D721Med (cell line): ENCODE data around the gene PAWR.

Experiments
- DNase-seq: peaks from one replicate; pipeline ENCODE4 v3.0.0; 2011; ENCODE audit warnings: low spot score; ENCODE audit not compliant: insufficient read length
- FAIRE-seq: peaks from 2 replicates; lab custom pipeline; 2011; peaks lifted over from hg19 to GRCh38; lab: Jason Lieb, UNC
- CTCF ChIP-seq: IDR thresholded peaks from 2 replicates; pipeline ENCODE4 v1.5.1; 2012; ENCODE audit warnings: mild to moderate bottlenecking, control low read depth; ENCODE audit not compliant: insufficient read depth; ENCODE audit errors: missing control alignments

PAWR gene

GRCh38 chr12:79596719-79597350 lies 93.9 kb downstream of the PAWR start:
- FAIRE-seq (no peak), DNase-seq (no peak)
- no peak for TF ChIP-seq CTCF

GRCh38 chr12:79595273-79595672 lies 95.5 kb downstream of the PAWR start:
- FAIRE-seq, result no peak
- TF ChIP-seq CTCF, result no peak
- no peak for DNase-seq

- no peak for TF ChIP-seq CTCF
- FAIRE-seq (no peak), DNase-seq (no peak)
These were observed 97.9 kb downstream of the PAWR start for GRCh38 chr12:79592865-79593264.

GRCh38 chr12:79591988-79592387 lies 98.8 kb downstream of the PAWR start:
- DNase-seq (no peak), FAIRE-seq (no peak)
- TF ChIP-seq CTCF, result no peak

- TF ChIP-seq CTCF, result no peak
- FAIRE-seq (no peak), DNase-seq (no peak)
These were observed 100.0 kb downstream of the PAWR start for GRCh38 chr12:79590751-79591150.

GRCh38 chr12:79587368-79587767 lies 103.4 kb downstream of the PAWR start:
- FAIRE-seq (no peak), DNase-seq (no peak)
- TF ChIP-seq CTCF, result no peak

GRCh38 chr12:79585147-79585546 lies 105.6 kb downstream of the PAWR start:
- TF ChIP-seq CTCF, result no peak
- FAIRE-seq (no peak), DNase-seq (no peak)
